SU-DHL-6 (cell line): ENCODE results near the gene CCL1.

Experiments used
- H2AFZ ChIP-seq: fragments of 200-600 bp; sonication (generic); 2 replicates; pipeline ENCODE4 v1.6.1; 2014; ENCODE audit warnings: low read depth, mild to moderate bottlenecking, moderate library complexity, mixed read lengths, antibody characterized with exemption, low read length; ENCODE audit not compliant: severe bottlenecking
- H3F3A ChIP-seq: fragments of 200-600 bp; shearing (Covaris generic); 2 replicates; pipeline ENCODE4 v1.6.0; 2016; ENCODE audit warnings: antibody characterized with exemption, mild to moderate bottlenecking; ENCODE audit not compliant: insufficient read depth
- H3K27ac ChIP-seq: fragments of 200-600 bp; sonication (generic); 2 replicates; pipeline ENCODE4 v1.5.1; 2016; ENCODE audit warnings: low read depth, mild to moderate bottlenecking, low read length, moderate library complexity, mixed read lengths
- H3K27me3 ChIP-seq: fragments of 200-600 bp; sonication (generic), shearing (Covaris generic); 2 replicates; pipeline ENCODE4 v1.6.0; 2014; ENCODE audit warnings: mild to moderate bottlenecking, low read length
- H3K36me3 ChIP-seq: fragments of 200-600 bp; sonication (generic); 2 replicates; pipeline ENCODE4 v1.6.1; 2014; ENCODE audit warnings: mild to moderate bottlenecking, low read length, mixed read lengths
- H3K4me2 ChIP-seq: fragments of 300-600, 200-600 bp; shearing (Covaris generic), sonication (generic); 2 replicates; pipeline ENCODE4 v1.6.0; 2014; ENCODE audit warnings: low read length, low read depth, mild to moderate bottlenecking; ENCODE audit not compliant: poor library complexity, severe bottlenecking
- H3K4me3 ChIP-seq: fragments of 200-600 bp; sonication (generic); 2 replicates; pipeline ENCODE4 v1.5.1; 2014; ENCODE audit warnings: antibody characterized with exemption, low read length, mild to moderate bottlenecking, mixed read lengths; ENCODE audit not compliant: insufficient read depth, poor library complexity, severe bottlenecking
- H3K79me2 ChIP-seq: fragments of 200-600 bp; sonication (generic); 2 replicates; pipeline ENCODE4 v1.6.1; 2014; ENCODE audit warnings: mild to moderate bottlenecking, low read length, moderate library complexity; ENCODE audit not compliant: insufficient read depth
- H3K9ac ChIP-seq: fragments of 200-600 bp; sonication (generic); 2 replicates; pipeline ENCODE4 v1.7.0; 2014; ENCODE audit warnings: mild to moderate bottlenecking, low read length
- H3K9me2 ChIP-seq: fragments of 200-600 bp; sonication (generic); replicated peaks from 2 replicates; pipeline ENCODE4 v1.6.1; 2014; ENCODE audit warnings: low read length; ENCODE audit not compliant: insufficient read depth
- H3K9me3 ChIP-seq: fragments of 200-600 bp; sonication (generic); 2 replicates; pipeline ENCODE4 v1.6.1; 2014; ENCODE audit warnings: low read length, mixed read lengths; ENCODE audit not compliant: insufficient read depth
- H4K20me1 ChIP-seq: fragments of 200-600 bp; sonication (generic); 2 replicates; pipeline ENCODE4 v1.6.1; 2014; ENCODE audit warnings: low read depth, mild to moderate bottlenecking, antibody characterized with exemption, low read length, moderate library complexity, mixed read lengths
- EZH2phosphoT487 ChIP-seq: fragments of 200-600 bp; sonication (generic), shearing (Covaris generic); conservative IDR thresholded peaks from 2 replicates; pipeline ENCODE4 v1.6.1; 2018; ENCODE audit warnings: mild to moderate bottlenecking, antibody characterized with exemption, low read length, moderate library complexity, mixed read lengths
- TF ChIP-seq, protein P1 (sequence below): fragments of 200-600 bp; sonication (generic); IDR thresholded peaks from one replicate; pipeline ENCODE4 v1.5.1; 2017; ENCODE audit warnings: antibody characterized with exemption, mild to moderate bottlenecking, low read length, moderate library complexity; ENCODE audit not compliant: insufficient read depth, poor library complexity, severe bottlenecking

The CCL1 gene

DNA sequence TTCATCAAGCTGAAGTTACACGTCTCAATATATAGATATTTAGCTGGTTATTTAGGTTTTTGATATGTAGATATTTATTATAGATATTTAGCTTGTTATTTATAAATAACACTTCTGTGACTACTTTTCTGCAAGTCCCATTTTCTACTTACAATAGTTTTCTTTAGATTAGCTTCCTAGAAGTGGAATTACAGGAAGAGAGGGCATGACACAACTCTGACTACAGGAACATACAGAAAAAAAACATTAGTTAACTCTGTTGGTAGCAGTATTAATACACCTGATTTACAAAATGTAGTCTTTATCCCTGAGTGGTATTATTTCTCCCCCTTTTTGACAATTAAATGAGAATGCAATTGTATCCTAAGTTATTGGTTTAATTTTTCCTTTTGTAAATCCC, 21.2 kb upstream of the CCL1 start:
- Histone ChIP-seq H3K27ac (no peak overlapping the region), H3K36me3 (no peaks in the 10 kb centered on the region), H4K20me1 (no peaks in the 10 kb centered on the region), H3K9me2 (no peaks in the 10 kb centered on the region), H3F3A (no peaks in the 10 kb centered on the region), H3K9me3 (no peaks in the 10 kb centered on the region), H3K27me3 (no peaks in the 10 kb centered on the region), H3K79me2 (no peaks in the 10 kb centered on the region), H3K4me2 (no peak overlapping the region), H2AFZ (no peak overlapping the region), H3K9ac (no peak overlapping the region), H3K4me3 (no peak overlapping the region)
- TF ChIP-seq EZH2phosphoT487 = no peak
- TF ChIP-seq, protein P1, sequence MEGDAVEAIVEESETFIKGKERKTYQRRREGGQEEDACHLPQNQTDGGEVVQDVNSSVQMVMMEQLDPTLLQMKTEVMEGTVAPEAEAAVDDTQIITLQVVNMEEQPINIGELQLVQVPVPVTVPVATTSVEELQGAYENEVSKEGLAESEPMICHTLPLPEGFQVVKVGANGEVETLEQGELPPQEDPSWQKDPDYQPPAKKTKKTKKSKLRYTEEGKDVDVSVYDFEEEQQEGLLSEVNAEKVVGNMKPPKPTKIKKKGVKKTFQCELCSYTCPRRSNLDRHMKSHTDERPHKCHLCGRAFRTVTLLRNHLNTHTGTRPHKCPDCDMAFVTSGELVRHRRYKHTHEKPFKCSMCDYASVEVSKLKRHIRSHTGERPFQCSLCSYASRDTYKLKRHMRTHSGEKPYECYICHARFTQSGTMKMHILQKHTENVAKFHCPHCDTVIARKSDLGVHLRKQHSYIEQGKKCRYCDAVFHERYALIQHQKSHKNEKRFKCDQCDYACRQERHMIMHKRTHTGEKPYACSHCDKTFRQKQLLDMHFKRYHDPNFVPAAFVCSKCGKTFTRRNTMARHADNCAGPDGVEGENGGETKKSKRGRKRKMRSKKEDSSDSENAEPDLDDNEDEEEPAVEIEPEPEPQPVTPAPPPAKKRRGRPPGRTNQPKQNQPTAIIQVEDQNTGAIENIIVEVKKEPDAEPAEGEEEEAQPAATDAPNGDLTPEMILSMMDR = no peak

DNA sequence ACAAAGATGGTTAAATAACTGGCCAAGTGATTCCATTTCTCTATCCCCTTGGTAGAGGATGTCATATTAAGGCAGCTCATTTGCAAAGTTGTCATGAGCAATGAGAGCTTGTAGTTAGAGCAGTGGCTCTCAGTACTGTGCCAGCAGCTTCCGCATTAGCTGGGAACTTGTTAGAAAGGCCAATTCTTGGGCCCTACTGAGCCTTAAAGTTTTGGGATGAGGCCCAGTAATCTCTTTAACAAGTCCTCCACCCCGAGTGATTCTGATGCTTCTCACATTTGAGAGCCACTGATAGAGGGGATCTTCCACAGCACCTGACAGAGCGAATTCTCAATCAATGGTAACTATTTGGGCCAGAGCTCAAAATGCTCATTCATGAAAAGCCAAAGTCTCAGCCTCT, 20.2 kb upstream of the CCL1 start:
- H3K36me3 ChIP-seq = no peaks in the 10 kb centered on the region
- no peaks in the 10 kb centered on the region for H4K20me1 ChIP-seq
- H3K9me3 ChIP-seq = no peaks in the 10 kb centered on the region
- H3K79me2 ChIP-seq = no peaks in the 10 kb centered on the region
- no peak overlapping the region for H3K4me2 ChIP-seq
- H3K9ac ChIP-seq = no peak overlapping the region
- no peak overlapping the region for H2AFZ ChIP-seq
- no peaks in the 10 kb centered on the region for H3F3A ChIP-seq
- H3K27me3 ChIP-seq = no peaks in the 10 kb centered on the region
- no peak overlapping the region for H3K27ac ChIP-seq
- no peak for TF ChIP-seq EZH2phosphoT487
- TF ChIP-seq, protein P1 = no peak
- no peak overlapping the region for H3K4me3 ChIP-seq
- H3K9me2 ChIP-seq = no peaks in the 10 kb centered on the region

DNA sequence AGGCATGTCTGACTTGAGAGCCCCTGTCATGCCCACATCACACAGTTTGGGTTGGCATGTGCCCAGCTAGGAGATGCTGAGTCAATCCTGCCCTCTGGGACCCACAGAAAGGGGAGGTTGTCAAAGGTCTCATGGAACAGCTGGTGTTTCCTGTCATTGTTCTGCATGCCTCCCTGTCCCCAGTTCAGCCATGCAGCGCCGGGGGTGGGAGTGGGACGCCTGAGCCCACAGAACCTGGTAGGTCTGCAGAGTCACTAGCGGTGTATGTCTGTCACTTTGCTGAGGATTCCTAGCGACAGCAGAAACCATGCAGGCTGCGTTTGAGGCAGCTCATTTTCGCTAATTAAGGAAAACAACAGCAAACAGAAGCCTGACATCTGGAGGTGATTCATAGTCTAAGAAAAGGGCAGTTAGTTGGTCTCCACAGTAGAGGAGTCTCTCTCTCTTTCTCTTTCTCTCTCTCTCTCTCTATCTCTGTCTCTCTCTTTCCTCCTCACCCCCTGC, 19.6 kb upstream of the CCL1 start:
- no peak overlapping the region for H3K4me2 ChIP-seq
- no peaks in the 10 kb centered on the region for H3F3A ChIP-seq
- H3K79me2 ChIP-seq = no peaks in the 10 kb centered on the region
- H3K9me2 ChIP-seq = no peaks in the 10 kb centered on the region
- H3K9me3 ChIP-seq = no peaks in the 10 kb centered on the region
- no peaks in the 10 kb centered on the region for H4K20me1 ChIP-seq
- H3K9ac ChIP-seq = no peak overlapping the region
- no peaks in the 10 kb centered on the region for H3K36me3 ChIP-seq
- TF ChIP-seq, protein P1 = no peak
- no peak for TF ChIP-seq EZH2phosphoT487
- no peaks in the 10 kb centered on the region for H3K27me3 ChIP-seq
- no peak overlapping the region for H2AFZ ChIP-seq
- no peak overlapping the region for H3K4me3 ChIP-seq
- no peak overlapping the region for H3K27ac ChIP-seq

DNA sequence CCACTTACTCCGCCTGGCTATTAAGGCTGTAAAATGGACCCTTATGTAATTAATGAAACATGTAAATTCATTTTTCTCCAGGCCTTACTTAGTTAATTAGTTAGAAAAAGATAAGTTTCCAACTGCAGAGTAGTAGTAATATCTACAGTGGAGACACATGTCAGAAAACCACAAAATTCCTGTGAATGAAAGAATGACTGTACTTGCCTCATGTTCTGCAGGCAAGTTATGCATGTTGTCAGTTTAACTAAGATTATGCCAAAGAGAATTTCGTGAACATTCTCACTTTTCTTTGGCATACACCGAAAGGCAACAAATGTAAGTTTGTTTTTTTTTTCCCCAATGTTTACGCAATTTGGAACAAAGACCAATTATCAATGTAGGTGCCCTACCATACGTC, 16.8 kb upstream of the CCL1 start:
- Histone ChIP-seq H4K20me1 (no peaks in the 10 kb centered on the region), H3K4me2 (no peak overlapping the region), H3K27ac (no peak overlapping the region), H3K79me2 (no peaks in the 10 kb centered on the region), H3K9ac (no peak overlapping the region), H3F3A (no peaks in the 10 kb centered on the region), H3K27me3 (no peaks in the 10 kb centered on the region), H3K4me3 (no peak overlapping the region), H2AFZ (no peak overlapping the region), H3K36me3 (no peaks in the 10 kb centered on the region), H3K9me3 (no peaks in the 10 kb centered on the region), H3K9me2 (no peaks in the 10 kb centered on the region)
- TF ChIP-seq EZH2phosphoT487 = no peak
- TF ChIP-seq, protein P1 = no peak
